Activated CD4-positive, alpha-beta T cell treated with anti-CD3 and anti-CD28 coated beads, Interleukin-2, amount 10 ng/mL, durations not matched to agents 7 days and 5 days (primary cell): Measurements from ENCODE around the gene XRCC6. TPM values are rescaled to one million over a fixed set of nuclear protein-coding genes. Genes with fewer than 3 reads are reported as not detected.
"Not testable (repeated sequence)": the region's sequence is repeated elsewhere in the genome, so short reads cannot be mapped to it uniquely, and the experiment has no call there.

Experiments used
- CTCF ChIA-PET: fragments of 350-600 bp; sonication (Branson Sonifier 250); formaldehyde crosslinking; loops from one replicate; lab custom pipeline; 2021; ENCODE audit warnings: antibody characterized with exemption; lab: Charles Lee
- POLR2A ChIA-PET: fragments of 350-600 bp; sonication (Branson Sonifier 250); formaldehyde crosslinking; loops from one replicate; lab custom pipeline; 2021; ENCODE audit warnings: antibody characterized with exemption; lab: Charles Lee
- DNase-seq: peaks from one replicate; pipeline ENCODE4 v3.0.0-alpha.2; 2020
- H3K27ac Mint-ChIP-seq: one replicate; pipeline ENCODE4 v1.8.0; 2021; ENCODE audit warnings: mild to moderate bottlenecking, moderate library complexity, mixed read lengths
- H3K27me3 Mint-ChIP-seq: one replicate; pipeline ENCODE4 v1.8.0; 2021; ENCODE audit warnings: mixed read lengths
- H3K36me3 Mint-ChIP-seq: one replicate; pipeline ENCODE4 v1.8.0; 2021; ENCODE audit warnings: low read depth, mixed read lengths
- H3K4me1 Mint-ChIP-seq: one replicate; pipeline ENCODE4 v1.8.0; 2021; ENCODE audit warnings: mixed read lengths
- H3K4me3 Mint-ChIP-seq: one replicate; pipeline ENCODE4 v1.8.0; 2021; ENCODE audit warnings: mild to moderate bottlenecking, moderate library complexity, mixed read lengths
- H3K9me3 Mint-ChIP-seq: one replicate; pipeline ENCODE4 v1.8.0; 2021; ENCODE audit warnings: mixed read lengths
- total RNA-seq, 2 experiments: library from RNA; stranded (reverse); gene quantifications; one replicate each; pipeline ENCODE4 v1.2.3, GENCODE V29; 2021

XRCC6 gene
- total RNA-seq, 2 experiments from 2014 or later: 283 TPM

DNA sequence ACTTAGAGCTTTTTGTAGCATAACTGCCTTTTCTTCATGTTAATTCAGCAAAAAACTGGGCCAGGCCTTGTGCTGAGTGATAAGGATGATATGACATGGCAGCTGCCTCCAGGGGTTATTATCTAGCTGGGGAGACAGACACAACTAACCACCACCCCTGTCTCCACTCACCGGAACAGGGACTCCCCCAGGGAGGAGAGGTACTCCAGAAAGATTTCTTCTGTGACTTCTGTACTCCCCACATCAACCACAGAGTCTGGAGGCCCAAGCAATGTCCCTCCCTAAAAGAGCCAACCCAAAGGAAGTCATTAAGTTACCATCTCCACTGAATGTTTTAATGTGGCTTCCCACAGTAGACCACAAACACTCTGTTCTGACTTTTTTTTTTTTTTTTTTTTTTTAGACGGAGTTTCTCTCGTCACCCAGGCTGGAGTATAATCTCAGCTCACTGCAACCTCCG is 17.2 kb upstream of the XRCC6 start:
- Mint-ChIP-seq H3K9me3 (no peaks in the 10 kb centered on the region), H3K36me3 (peaks cover 59% of the 10 kb centered on the region), H3K4me3 (peak overlapping the region; percentile 38), H3K27ac (peak overlapping the region; percentile 65), H3K4me1 (peaks cover 34% of the 10 kb centered on the region), H3K27me3 (no peaks in the 10 kb centered on the region)
- CTCF ChIA-PET: interaction anchor here (0.6 to 1.3 kb wide), 4 partner anchors 13 to 436 kb away, joined by 3 to 4 read pairs (median 3); no protein-coding TSS in a partner anchor
- peak; percentile 80 for DNase-seq
- POLR2A ChIA-PET: interaction anchor here (0.6 to 1.0 kb wide), 3 partner anchors 13 to 136 kb away, joined by 3 to 5 read pairs (median 4); partner anchors contain the start of genes DESI1 and XRCC6

DNA sequence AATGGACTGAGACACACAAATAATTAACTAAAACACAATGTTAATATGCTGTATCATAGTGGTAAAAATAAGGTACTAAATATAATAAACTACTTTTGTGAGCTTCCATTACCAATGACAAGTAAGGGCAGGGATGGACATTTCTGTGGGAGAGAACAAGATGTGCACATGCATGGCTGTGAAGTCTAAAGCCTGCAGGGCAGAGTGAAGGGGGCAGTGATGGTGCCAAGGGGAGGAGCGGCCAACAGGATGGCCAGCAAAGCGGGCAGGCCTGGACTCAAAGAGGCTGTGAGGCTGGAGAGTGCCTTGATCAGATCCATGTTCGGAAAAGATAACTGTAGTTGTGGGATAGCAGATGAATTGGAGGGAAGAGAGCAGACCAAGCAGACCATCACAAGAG is 12.7 kb upstream of the XRCC6 start:
- H3K36me3 Mint-ChIP-seq: peaks cover 43% of the 10 kb centered on the region
- POLR2A ChIA-PET: no interaction called here
- H3K27ac Mint-ChIP-seq: no peak overlapping the region
- no peak overlapping the region for H3K4me3 Mint-ChIP-seq
- no peak for DNase-seq
- H3K27me3 Mint-ChIP-seq: no peaks in the 10 kb centered on the region
- CTCF ChIA-PET: interaction anchor here (1.1 to 1.2 kb wide), 2 partner anchors 11 to 59 kb away, joined by 3 to 4 read pairs; no protein-coding TSS in a partner anchor
- H3K4me1 Mint-ChIP-seq: peaks cover 20% of the 10 kb centered on the region
- H3K9me3 Mint-ChIP-seq: no peaks in the 10 kb centered on the region

- Mint-ChIP-seq H3K9me3 (no peaks in the 10 kb centered on the region), H3K27ac (no peak overlapping the region), H3K4me1 (peaks cover 13% of the 10 kb centered on the region), H3K27me3 (no peaks in the 10 kb centered on the region), H3K36me3 (peaks cover 15% of the 10 kb centered on the region), H3K4me3 (no peak overlapping the region)
- ChIA-PET CTCF (interaction anchor here (0.6 to 0.8 kb wide), 5 partner anchors 36 to 1671 kb away, joined by 3 to 4 read pairs (median 3); partner anchors contain the start of gene WBP2NL), POLR2A (no interaction called here)
- DNase-seq: no peak
Measured at GRCh38 chr22:41612603-41613306, 8.3 kb upstream of the XRCC6 start.

DNA sequence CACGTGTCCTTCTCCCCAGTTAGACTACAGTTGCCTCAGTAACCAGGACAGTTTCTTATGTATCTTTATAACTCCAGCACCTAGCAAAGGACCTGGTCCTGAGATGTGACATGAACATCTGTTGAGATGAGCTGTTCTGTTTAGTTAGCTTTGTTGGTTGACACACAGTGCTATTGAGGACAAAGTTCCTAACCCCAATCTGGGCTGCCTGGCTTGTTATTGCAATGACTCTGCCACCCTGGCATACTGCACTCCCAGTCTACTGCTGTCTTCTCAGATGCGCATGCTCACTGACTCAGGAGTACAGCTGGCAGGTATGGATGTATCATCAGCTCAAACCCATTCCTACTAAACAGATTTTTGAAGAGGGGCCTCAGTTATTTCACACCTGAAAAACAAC is 7.6 kb upstream of the XRCC6 start:
- no peak for DNase-seq
- no peak overlapping the region for H3K4me3 Mint-ChIP-seq
- ChIA-PET POLR2A (no interaction called here), CTCF (interaction anchor here (0.8 kb wide), 1 partner anchor 37 kb away, joined by 3 read pairs; no protein-coding TSS in a partner anchor)
- no peaks in the 10 kb centered on the region for H3K9me3 Mint-ChIP-seq
- no peak overlapping the region for H3K27ac Mint-ChIP-seq
- H3K36me3 Mint-ChIP-seq: peaks cover 13% of the 10 kb centered on the region
- H3K4me1 Mint-ChIP-seq: peaks cover 16% of the 10 kb centered on the region
- no peaks in the 10 kb centered on the region for H3K27me3 Mint-ChIP-seq

DNA sequence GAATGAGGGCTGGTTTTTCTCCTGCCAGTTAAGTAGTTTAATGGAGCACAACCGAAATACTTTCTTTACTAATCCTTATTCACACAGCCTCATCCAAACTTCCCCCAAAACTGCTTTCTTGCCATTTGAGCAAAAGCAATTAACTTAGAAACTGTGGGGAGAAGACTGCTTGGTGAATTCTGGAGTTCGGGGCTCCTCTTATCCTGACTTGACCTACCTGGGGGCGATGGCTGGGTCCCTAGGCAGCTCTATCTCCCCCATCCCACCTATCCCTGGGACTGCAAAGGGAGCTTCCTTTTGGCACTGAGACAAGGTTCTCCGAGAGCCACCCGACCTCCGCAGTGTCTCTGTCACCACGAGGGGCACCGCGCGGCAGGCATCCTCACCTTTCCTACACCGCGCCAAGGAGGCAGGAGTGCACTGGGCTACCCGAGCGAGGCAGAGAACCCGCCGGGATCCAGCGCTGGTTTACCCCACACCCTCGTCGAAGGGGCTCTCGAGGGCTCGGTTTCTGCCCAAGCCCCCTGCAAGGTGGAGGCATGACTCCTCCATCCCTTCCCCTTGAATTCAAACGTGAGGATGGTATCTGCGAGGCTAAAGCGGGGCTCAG is 1.0 kb upstream of the XRCC6 start:
- Mint-ChIP-seq H3K36me3 (peaks cover 21% of the 10 kb centered on the region), H3K4me1 (peaks cover 43% of the 10 kb centered on the region), H3K27me3 (no peaks in the 10 kb centered on the region), H3K9me3 (no peaks in the 10 kb centered on the region), H3K27ac (peak overlapping the region; percentile 98), H3K4me3 (peak overlapping the region; percentile 97)
- ChIA-PET CTCF (interaction anchor here (0.6 to 1.8 kb wide), 4 partner anchors 23 to 95 kb away, joined by 3 to 7 read pairs (median 4); no protein-coding TSS in a partner anchor), POLR2A (interaction anchor here (2.7 kb wide), 1 partner anchor 30 kb away, joined by 8 read pairs; the partner anchor contains the start of gene PMM1)
- DNase-seq: peak; percentile 50

- Mint-ChIP-seq H3K27ac (peak within 1 kb of the TSS; percentile 98), H3K36me3 (peaks cover 25% of the 10 kb centered on the region), H3K4me3 (peak within 1 kb of the TSS; percentile 97), H3K4me1 (peaks cover 41% of the 10 kb centered on the region), H3K27me3 (no peaks in the 10 kb centered on the region), H3K9me3 (no peaks in the 10 kb centered on the region)
- ChIA-PET CTCF (interaction anchor here (0.7 to 1.2 kb wide), 2 partner anchors 46 to 63 kb away, joined by 3 to 4 read pairs; no protein-coding TSS in a partner anchor), POLR2A (interaction anchor here (0.6 to 2.7 kb wide), 6 partner anchors 17 to 334 kb away, joined by 3 to 8 read pairs (median 4); partner anchors contain the start of genes PMM1, RANGAP1 and TEF)
- no peak for DNase-seq
Measured at GRCh38 chr22:41620589-41621098, 451 bp upstream of the XRCC6 start, which contains the start of gene DESI1. Gene DESI1 (minus strand): TSS chr22:41621043. CDS start chr22:41620839, 204 bp downstream.

DNA sequence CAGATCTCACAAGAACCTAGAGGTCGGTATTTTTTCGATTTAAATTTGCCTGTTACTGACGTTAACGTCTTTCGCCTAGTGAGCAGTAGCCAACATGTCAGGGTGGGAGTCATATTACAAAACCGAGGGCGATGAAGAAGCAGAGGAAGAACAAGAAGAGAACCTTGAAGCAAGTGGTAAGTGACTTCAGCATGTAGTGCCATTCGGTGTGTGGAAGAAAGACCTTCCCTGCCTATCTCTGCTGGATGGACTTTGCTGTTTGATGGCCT is 750 bp downstream of the XRCC6 start:
- DNase-seq: no peak
- H3K27ac Mint-ChIP-seq: peak overlapping the region; percentile 98
- peaks cover 38% of the 10 kb centered on the region for H3K4me1 Mint-ChIP-seq
- H3K27me3 Mint-ChIP-seq: no peaks in the 10 kb centered on the region
- CTCF ChIA-PET: interaction anchor here (0.6 kb wide), 1 partner anchor 82 kb away, joined by 3 read pairs; no protein-coding TSS in a partner anchor
- H3K4me3 Mint-ChIP-seq: peak overlapping the region; percentile 97
- POLR2A ChIA-PET: interaction anchor here (0.6 to 1.2 kb wide), 2 partner anchors 43 to 46 kb away, joined by 3 read pairs; no protein-coding TSS in a partner anchor
- H3K9me3 Mint-ChIP-seq: no peaks in the 10 kb centered on the region
- peaks cover 23% of the 10 kb centered on the region for H3K36me3 Mint-ChIP-seq

- no peaks in the 10 kb centered on the region for H3K27me3 Mint-ChIP-seq
- no peak for DNase-seq
- H3K9me3 Mint-ChIP-seq: no peaks in the 10 kb centered on the region
- H3K4me3 Mint-ChIP-seq: no peak overlapping the region
- peaks cover 16% of the 10 kb centered on the region for H3K4me1 Mint-ChIP-seq
- POLR2A ChIA-PET: no interaction called here
- H3K36me3 Mint-ChIP-seq: peaks cover 51% of the 10 kb centered on the region
- no peak overlapping the region for H3K27ac Mint-ChIP-seq
- CTCF ChIA-PET: interaction anchor here (0.5 to 1.4 kb wide), 5 partner anchors 21 to 789 kb away, joined by 3 to 8 read pairs (median 3); no protein-coding TSS in a partner anchor
Measured at GRCh38 chr22:41625577-41625976, 4.5 kb downstream of the XRCC6 start.

DNA sequence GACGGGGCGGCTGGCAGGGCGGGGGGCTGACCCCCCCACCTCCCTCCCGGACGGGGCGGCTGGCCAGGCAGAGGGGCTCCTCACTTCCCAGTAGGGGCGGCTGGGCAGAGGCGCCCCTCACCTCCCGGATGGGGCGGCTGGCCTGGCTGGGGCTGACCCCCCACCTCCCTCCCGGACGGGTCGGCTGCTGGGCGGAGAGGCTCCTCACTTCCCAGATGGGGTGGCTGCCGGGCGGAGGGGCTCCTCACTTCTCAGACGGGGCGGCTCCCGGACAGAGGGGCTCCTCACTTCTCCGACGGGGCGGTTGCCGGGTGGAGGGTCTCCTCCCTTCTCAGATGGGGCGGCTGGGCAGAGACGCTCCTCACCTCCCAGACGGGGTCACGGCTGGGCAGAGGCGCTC is 10.0 kb downstream of the XRCC6 start:
- H3K9me3 Mint-ChIP-seq, H3K4me3 Mint-ChIP-seq, POLR2A ChIA-PET, DNase-seq, H3K27ac Mint-ChIP-seq, H3K4me1 Mint-ChIP-seq, H3K27me3 Mint-ChIP-seq, CTCF ChIA-PET: not testable (repeated sequence)
- peaks cover 53% of the 10 kb centered on the region for H3K36me3 Mint-ChIP-seq

DNA sequence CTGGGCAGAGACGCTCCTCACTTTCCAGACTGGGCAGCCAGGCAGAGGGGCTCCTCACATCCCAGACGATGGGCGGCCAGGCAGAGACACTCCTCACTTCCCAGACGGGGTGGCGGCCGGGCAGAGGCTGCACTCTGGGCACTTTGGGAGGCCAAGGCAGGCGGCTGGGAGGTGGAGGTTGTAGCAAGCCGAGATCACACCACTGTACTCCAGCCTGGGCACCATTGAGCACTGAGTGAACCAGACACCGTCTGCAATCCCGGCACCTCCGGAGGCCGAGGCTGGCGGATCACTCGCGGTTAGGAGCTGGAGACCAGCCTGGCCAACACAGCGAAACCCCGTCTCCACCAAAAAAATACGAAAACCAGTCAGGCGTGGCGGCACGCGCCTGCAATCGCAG is 10.5 kb downstream of the XRCC6 start:
- DNase-seq, CTCF ChIA-PET: not testable (repeated sequence)
- H3K36me3 Mint-ChIP-seq: peaks cover 57% of the 10 kb centered on the region

GRCh38 chr22:41634610-41635009 is 13.5 kb downstream of the XRCC6 start:
- H3K27ac Mint-ChIP-seq, H3K4me1 Mint-ChIP-seq, H3K4me3 Mint-ChIP-seq, DNase-seq, POLR2A ChIA-PET, H3K27me3 Mint-ChIP-seq, H3K9me3 Mint-ChIP-seq: not testable (repeated sequence)
- CTCF ChIA-PET: interaction anchor here (0.7 to 1.5 kb wide), 4 partner anchors 11 to 1113 kb away, joined by 3 to 8 read pairs (median 4); no protein-coding TSS in a partner anchor
- peaks cover 43% of the 10 kb centered on the region for H3K36me3 Mint-ChIP-seq

More for the DNA sequence above, 10.5 kb downstream of the XRCC6 start:
- H3K27ac Mint-ChIP-seq, H3K4me3 Mint-ChIP-seq, H3K27me3 Mint-ChIP-seq, POLR2A ChIA-PET, H3K9me3 Mint-ChIP-seq, H3K4me1 Mint-ChIP-seq: not testable (repeated sequence)

DNA sequence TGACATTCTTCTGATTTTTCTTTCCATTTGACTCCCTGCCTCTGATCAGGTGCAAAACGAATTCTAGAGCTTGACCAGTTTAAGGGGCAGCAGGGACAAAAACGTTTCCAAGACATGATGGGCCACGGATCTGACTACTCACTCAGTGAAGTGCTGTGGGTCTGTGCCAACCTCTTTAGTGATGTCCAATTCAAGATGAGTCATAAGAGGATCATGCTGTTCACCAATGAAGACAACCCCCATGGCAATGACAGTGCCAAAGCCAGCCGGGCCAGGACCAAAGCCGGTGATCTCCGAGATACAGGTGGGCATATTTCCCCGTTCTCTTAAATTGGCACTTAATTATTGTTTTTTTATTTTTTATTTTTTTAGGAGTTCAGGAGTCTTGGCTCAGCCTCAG is 15.4 kb downstream of the XRCC6 start:
- Mint-ChIP-seq H3K9me3 (no peaks in the 10 kb centered on the region), H3K27me3 (no peaks in the 10 kb centered on the region), H3K4me1 (no peaks in the 10 kb centered on the region), H3K36me3 (peaks cover 42% of the 10 kb centered on the region), H3K27ac (no peak overlapping the region), H3K4me3 (no peak overlapping the region)
- ChIA-PET POLR2A (no interaction called here), CTCF (interaction anchor here (0.6 to 2.2 kb wide), 3 partner anchors 9 to 1744 kb away, joined by 3 to 8 read pairs (median 3); no protein-coding TSS in a partner anchor)
- DNase-seq: no peak
